ENCODE data around the gene ITPRID1. TPM values are rescaled to one million over a fixed set of nuclear protein-coding genes. Genes with fewer than 3 reads are reported as not detected.

Gene ITPRID1
- total and polyA plus RNA-seq, 2 of the 8 experiments (the other 6 are each of a cell fraction or from before 2014, with no cell fraction given), result 0.09 to 0.47 TPM

DNA sequence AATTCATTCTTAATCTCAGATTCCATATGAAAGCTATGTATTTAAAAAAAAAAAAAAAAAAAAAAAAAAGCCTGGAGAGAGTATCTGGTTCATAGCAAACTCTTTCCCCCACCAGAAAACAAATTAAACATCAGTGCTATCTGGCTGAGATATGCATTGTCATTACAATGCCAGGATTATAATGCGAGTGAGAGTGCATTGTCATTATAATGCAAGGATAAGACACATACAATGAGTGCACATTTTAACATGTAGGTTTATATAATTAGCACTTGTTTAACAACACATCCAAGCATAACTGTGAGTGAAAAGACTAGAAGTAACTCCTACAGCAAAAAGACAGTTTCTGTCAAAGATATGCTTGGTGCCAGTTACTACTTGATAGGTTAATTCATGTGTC lies 48.1 kb downstream of the ITPRID1 start (continued):
- TF ChIP-seq, protein P1, sequence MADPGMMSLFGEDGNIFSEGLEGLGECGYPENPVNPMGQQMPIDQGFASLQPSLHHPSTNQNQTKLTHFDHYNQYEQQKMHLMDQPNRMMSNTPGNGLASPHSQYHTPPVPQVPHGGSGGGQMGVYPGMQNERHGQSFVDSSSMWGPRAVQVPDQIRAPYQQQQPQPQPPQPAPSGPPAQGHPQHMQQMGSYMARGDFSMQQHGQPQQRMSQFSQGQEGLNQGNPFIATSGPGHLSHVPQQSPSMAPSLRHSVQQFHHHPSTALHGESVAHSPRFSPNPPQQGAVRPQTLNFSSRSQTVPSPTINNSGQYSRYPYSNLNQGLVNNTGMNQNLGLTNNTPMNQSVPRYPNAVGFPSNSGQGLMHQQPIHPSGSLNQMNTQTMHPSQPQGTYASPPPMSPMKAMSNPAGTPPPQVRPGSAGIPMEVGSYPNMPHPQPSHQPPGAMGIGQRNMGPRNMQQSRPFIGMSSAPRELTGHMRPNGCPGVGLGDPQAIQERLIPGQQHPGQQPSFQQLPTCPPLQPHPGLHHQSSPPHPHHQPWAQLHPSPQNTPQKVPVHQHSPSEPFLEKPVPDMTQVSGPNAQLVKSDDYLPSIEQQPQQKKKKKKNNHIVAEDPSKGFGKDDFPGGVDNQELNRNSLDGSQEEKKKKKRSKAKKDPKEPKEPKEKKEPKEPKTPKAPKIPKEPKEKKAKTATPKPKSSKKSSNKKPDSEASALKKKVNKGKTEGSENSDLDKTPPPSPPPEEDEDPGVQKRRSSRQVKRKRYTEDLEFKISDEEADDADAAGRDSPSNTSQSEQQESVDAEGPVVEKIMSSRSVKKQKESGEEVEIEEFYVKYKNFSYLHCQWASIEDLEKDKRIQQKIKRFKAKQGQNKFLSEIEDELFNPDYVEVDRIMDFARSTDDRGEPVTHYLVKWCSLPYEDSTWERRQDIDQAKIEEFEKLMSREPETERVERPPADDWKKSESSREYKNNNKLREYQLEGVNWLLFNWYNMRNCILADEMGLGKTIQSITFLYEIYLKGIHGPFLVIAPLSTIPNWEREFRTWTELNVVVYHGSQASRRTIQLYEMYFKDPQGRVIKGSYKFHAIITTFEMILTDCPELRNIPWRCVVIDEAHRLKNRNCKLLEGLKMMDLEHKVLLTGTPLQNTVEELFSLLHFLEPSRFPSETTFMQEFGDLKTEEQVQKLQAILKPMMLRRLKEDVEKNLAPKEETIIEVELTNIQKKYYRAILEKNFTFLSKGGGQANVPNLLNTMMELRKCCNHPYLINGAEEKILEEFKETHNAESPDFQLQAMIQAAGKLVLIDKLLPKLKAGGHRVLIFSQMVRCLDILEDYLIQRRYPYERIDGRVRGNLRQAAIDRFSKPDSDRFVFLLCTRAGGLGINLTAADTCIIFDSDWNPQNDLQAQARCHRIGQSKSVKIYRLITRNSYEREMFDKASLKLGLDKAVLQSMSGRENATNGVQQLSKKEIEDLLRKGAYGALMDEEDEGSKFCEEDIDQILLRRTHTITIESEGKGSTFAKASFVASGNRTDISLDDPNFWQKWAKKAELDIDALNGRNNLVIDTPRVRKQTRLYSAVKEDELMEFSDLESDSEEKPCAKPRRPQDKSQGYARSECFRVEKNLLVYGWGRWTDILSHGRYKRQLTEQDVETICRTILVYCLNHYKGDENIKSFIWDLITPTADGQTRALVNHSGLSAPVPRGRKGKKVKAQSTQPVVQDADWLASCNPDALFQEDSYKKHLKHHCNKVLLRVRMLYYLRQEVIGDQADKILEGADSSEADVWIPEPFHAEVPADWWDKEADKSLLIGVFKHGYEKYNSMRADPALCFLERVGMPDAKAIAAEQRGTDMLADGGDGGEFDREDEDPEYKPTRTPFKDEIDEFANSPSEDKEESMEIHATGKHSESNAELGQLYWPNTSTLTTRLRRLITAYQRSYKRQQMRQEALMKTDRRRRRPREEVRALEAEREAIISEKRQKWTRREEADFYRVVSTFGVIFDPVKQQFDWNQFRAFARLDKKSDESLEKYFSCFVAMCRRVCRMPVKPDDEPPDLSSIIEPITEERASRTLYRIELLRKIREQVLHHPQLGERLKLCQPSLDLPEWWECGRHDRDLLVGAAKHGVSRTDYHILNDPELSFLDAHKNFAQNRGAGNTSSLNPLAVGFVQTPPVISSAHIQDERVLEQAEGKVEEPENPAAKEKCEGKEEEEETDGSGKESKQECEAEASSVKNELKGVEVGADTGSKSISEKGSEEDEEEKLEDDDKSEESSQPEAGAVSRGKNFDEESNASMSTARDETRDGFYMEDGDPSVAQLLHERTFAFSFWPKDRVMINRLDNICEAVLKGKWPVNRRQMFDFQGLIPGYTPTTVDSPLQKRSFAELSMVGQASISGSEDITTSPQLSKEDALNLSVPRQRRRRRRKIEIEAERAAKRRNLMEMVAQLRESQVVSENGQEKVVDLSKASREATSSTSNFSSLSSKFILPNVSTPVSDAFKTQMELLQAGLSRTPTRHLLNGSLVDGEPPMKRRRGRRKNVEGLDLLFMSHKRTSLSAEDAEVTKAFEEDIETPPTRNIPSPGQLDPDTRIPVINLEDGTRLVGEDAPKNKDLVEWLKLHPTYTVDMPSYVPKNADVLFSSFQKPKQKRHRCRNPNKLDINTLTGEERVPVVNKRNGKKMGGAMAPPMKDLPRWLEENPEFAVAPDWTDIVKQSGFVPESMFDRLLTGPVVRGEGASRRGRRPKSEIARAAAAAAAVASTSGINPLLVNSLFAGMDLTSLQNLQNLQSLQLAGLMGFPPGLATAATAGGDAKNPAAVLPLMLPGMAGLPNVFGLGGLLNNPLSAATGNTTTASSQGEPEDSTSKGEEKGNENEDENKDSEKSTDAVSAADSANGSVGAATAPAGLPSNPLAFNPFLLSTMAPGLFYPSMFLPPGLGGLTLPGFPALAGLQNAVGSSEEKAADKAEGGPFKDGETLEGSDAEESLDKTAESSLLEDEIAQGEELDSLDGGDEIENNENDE (IDR thresholded peaks at IDR 0.05; ENCODE audit: insufficient replicate concordance, low read length), result peak; percentile 66
- TF ChIP-seq TBP (IDR thresholded peaks at IDR 0.05; ENCODE audit: low read depth, low read length) (no peak), BCL11A (IDR thresholded peaks at IDR 0.05; ENCODE audit: low read depth in 2 of 2, low read length in 2 of 2) (peak in 1 of 2 experiments; percentile 65), POU5F1 (IDR thresholded peaks at IDR 0.05; ENCODE audit: low read depth, low read length) (peak; percentile 81)
